GM21515 (cell line): ENCODE measurements around the gene JAG2.

ENCODE experiments used
- ATAC-seq: cut with Tn5 transposase; IDR thresholded peaks from one replicate; pipeline ENCODE4 v1.9.1; 2021; ENCODE audit not compliant: unreplicated experiment

Gene JAG2

DNA sequence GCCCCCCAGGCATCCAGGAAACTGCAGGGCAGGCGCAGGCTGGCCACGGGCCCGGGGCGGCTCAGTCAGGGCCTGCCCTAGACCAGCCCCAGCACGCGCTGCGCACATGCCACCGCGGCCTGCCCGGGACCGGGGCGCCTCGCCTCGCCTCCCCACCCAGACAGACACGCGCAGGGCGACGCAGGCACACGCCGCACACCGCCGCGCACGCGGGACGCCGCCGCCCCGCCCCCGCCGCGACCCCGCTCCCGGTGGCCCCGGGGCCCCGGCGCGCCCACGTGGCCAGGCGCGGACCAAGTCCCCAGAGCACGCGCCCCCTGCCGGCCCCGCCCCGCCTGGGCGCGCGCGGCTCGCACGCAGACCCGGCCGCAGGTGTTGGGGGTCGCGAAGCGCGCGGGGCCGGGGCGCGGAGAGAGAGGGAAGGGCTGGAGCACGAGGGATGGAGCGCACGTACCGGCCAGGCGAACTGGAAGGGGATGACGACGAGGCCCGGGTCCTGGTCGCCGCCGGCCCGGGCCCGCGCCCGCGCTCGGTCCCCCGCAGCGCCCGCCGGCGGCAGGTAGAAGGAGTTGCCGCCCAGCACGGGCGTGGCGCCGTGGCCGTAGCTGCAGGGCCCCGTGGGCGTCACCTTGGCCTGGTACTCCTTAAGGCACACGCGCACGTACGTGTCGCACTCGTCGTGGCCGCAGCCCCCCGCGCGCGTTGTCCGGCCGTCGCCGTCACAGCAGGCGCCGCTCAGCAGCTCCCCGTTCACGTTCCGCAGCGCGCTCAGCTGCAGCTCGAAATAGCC, 1.1 kb downstream of the JAG2 start:
- ATAC-seq, result no peak

DNA sequence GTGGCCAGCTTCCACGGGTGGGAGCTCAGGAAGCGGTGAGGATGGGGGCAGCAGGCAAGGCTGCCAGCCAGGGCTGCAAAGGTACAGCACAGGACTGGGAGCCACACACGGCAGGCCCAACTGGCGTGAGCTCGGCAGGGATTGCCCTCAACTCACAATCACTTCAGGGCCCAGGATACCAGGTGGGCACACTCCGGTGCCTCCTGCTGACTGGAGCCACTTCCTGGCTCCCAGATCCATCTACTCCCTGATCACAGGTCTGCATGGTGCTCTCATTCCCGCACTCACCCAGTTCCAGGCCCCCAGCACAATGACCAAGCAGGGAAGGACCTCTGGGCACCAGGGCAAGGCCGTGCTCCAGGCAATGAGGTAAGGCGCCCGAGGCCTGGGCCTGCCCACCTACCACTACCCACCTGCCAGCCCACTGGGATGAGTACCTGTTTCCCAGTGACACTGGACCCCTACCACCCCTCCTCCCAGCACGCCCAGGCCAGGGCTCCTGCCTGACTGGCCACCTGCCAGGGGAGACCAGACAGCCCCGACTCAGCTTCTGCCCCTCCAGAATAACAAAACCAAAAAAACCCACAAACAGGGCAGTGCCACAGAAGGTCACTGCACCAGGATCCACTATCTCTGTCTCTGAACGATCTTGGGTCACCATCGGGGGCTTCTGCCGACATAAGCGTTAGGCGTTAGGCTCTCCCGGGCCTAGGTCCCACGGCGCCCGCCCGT, 1.8 kb downstream of the JAG2 start:
- ATAC-seq, result no peak

DNA sequence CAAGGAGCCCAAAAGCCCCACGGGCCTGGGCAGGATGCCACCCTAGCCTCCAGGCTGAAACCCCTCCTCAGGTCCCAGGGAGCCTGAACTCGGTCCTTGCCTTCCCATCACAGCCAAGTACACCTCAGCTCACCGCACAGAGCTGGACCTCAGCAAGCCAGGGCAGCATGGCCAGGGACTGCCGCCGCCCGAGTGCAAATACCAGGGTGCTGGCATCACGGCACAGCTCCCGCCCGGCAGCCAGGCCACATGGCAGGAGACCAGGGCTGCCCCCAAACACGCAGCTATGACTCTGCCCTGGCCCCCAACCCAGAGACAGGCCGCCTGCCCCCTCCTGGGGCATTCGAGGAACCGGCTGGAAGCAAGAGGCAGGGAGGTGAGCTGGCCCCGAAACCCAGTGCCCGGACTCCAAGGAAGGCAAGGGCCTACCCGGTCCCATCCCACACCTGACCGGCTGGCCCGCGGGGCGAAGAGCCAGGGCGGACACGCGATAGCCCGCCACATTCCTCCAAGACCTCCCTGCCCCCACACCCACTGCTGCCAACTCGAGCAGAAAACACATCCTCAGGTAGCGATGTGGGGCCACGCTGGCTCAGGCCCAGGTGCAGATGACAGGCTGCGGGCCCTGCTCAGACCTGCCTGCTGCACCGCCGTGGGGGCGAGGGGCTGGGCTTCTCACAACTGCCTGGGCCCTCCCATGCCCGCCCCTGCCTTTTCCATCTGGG, 2.7 kb downstream of the JAG2 start:
- ATAC-seq, result no peak

DNA sequence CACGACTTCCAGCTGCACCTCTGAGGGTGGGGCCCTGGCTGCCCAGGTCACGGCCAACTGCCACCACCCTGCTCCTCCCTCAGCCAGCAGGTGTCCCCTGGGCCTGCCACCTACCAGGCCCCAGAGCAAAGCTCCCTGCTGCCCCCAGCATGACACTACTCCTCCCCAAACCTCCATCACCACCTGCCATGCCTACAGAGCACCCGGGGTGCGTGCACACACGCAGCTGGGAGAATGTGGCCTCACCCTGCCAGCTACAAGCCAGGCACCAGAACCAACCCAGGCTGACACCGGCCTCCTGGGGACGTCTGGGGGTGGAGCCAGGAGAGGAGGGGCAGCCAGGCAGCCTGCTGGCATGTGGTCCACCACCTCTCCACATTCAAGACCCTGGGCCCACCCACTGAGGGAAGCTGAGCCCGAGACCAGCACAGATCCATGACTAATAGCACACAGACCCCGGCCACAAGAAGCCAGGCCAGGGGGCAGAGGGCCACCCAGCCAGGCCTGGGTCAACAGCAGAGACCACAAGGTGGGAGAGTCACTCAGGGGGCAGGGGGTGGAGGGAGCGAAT, 3.4 kb downstream of the JAG2 start:
- ATAC-seq, result no peak

DNA sequence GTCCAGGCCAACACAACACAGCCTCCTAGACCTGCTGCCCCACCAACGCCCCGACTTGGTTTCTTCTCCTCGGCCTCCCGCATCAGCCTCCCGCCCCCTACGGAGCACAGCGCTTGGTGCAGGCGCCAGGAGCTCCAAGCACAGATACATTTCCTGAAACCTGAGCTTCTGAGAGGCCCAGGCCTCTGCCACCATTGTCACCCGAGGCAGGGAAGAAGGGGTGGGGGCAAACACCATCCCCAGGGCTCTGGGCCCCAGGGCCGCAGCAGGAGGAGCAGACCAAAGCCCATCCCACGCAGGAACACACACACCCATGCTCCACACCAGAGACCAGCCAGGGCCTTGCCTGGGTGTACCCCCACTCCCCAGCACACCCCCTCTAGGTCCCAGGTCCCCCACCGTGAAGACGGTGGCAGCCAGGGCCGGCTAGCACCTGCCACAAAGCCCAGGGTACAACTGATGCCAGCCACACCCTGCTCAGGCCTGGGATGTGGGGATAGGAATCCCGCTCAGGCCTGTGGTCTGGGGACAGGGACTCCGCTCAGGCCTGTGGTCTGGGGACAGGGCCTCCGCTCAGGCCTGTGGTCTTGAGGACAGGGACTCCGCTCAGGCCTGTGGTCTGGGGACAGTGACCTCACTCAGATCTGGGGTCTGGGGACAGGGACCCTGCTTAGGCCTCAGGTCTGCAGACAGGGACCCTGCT, 5.4 kb downstream of the JAG2 start:
- ATAC-seq, result no peak

DNA sequence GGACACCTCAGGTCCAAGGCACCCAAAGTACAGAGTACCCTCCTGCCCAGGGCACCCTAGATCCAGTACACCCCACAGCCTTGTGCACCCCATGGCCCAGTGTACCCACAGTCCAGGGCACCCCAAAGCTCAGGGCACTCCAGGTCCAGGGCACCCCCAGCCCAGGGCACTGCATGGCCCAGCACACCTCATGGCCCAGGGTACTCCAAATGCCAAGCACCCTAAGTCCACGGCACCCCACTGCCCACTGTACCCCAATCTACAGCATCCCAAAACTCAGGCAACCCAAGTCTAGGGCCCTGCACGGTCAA, 6.0 kb downstream of the JAG2 start:
- no peak for ATAC-seq

DNA sequence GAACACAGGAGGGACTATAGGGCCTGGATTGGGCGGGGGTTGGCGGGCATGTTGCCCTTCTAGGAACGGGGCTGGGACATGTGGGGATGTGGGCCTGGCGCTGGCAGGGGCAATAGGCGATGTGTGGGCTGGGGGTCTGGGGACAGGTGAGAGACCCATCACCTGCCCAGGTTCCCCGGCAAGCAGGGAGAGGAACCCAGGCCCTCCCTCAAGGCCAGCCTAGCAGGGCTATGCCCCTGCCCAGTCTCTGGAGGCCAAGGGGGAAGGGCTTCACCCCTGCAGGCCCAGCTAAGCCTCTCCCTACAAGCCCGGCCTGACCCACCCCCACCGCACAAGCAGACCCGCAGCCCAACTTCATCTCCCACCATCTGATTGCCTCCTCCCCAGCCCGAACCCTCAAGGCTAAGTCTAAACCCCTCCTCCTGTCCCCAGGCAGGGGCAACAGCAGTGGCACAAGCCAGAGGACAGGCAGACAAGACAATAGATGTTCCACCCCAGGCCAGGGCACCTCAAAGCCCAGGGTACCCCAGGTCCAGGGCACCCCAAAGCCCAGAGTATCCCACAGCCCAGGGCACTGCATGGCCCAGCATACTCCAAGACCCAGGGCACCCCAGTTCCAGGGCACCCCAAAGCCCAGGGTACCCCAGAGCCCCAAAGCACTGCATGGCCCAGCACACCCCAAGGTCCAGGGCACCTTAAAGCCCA, 6.5 kb downstream of the JAG2 start:
- ATAC-seq, result no peak

DNA sequence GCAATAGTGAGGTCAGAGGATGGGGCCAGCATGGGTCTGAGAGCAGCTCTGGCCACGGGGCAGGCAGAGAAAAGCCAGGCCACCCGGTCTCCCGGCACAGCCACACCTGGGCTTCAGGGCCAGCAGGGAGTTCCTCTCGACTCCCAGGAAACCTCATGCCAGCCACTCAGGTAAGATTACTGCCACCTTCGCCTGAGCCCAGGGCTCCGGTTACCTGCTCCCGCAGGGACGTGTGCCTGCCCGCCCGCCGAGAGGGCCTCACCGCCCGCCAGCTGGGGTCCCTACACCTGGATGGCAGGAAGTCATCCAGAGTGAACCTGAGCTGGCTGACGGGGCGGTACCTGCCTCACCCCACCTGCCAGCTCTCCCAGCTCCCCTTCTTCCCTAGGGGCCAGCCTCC, 7.3 kb downstream of the JAG2 start:
- no peak for ATAC-seq

DNA sequence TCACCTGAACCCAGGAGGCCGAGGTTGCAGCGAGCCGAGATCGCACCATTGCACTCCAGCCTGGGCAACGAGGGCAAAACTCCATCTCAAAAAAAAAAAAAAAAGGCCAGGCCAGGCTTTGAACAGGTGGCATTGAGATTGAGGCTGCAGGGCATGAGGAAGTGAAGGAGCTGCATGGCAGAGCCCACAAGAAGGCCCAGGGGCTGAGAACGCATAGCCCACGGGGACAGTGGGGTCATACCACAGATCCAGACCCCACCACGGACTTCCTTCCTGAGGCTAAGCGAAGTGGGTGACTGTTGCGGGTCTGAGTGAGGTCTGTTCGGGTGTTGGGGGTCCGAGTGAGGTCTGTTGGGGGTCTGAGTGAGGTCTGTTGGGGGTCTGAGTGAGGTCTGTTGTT, 7.8 kb downstream of the JAG2 start:
- no peak for ATAC-seq

DNA sequence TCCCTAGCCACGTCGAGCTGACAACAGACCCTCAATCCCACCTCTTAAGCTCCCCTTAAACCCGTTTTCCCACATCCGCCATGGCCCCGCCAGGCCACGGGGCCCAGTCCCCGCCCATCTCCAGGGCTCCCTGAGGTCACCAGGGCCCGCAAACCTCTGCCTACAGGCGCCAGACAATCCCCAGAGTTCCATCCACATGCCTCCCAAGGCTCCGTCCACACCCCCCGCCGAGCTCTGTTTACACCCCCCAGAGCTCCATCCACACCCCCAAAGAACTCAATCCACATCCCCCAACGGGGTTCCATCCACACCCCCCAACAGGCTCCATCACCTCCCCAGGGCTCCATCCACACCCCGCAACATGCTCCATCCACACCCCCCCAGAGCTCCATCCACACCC, 9.2 kb downstream of the JAG2 start:
- no peak for ATAC-seq

DNA sequence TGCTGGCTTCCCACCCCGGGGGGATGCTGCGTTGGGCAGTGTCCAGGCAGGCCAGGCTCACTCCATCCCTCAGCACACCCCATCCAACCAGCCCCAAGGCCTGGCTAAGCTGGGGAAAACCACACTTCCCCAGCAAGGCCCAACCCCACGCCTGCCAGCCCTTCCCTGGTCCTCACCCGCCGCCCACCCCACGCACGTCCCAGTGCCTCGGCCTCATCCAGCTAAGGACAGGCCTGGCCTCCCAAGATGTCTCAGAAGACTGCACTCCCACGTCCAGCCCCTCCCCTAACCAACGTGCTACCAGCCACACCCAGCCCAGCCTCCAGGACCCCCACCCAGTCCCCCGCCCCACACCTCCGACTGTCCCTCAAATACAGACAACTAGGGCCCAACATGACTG, 9.8 kb downstream of the JAG2 start:
- no peak for ATAC-seq

DNA sequence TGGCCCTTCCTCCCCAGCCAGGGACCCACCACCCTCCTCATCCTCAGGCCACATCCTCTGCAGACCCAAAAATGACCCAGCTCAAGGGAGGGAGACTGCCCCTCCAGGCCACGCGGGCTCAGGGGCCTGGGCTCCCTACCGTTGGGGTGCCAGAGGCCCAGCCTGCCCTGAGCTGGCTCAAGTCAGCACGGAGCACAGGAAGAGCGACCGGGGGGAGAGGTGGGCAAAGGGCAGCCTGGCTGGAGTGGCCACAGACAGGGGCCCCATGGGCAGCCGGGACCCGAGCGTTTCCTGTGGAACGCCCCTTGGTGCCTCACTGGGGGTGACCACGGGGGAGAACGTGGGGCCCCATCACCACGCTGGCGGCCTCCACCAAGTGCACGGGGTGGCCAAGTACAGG, 10.7 kb downstream of the JAG2 start:
- ATAC-seq, result no peak

DNA sequence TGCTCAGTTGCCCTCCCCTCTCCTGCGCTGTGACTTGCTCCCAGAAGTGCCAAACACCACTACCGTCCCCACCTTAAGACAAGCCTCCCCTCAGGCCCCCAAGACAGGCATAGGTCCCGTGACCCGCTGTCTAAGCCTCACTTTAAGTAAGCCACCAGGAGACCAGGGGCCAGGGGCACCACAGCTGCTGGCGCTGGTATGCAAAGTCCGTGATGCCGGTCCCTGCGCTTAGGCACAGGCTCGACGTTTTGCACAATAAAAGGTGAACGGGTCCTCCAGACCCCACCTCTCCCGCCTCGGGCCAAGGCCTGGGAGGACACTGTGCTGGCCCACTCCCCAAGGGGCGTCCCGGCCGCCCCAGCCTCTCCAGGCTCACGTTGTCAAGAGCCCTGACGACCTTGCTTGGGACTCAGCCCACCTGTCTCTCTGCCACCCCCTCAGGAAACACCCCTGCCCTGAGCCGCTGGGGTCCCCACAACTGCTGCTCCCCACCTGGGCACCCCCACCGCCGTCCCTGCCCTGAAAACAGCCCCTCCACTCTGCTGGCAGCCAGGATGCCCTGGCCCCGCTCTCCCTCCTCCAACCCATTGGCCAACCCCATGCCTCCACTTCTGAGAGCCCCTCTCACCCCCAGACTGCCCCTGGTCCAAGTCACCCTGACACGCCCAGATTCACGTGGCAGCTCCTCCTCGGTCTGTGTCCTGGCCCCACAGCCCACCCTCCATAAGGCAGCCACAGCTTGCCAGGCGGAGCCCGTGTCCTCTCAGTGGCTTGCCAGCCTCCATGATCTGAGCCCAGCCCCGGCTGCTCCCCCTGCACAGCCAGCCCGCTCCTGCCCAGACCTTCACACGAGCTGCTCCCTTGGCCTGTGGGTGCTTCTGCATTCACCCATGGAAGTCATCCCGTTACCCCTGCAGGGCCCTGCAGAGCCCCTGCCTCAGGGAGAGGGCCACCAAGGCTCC, 11.9 kb downstream of the JAG2 start:
- ATAC-seq, result no peak

DNA sequence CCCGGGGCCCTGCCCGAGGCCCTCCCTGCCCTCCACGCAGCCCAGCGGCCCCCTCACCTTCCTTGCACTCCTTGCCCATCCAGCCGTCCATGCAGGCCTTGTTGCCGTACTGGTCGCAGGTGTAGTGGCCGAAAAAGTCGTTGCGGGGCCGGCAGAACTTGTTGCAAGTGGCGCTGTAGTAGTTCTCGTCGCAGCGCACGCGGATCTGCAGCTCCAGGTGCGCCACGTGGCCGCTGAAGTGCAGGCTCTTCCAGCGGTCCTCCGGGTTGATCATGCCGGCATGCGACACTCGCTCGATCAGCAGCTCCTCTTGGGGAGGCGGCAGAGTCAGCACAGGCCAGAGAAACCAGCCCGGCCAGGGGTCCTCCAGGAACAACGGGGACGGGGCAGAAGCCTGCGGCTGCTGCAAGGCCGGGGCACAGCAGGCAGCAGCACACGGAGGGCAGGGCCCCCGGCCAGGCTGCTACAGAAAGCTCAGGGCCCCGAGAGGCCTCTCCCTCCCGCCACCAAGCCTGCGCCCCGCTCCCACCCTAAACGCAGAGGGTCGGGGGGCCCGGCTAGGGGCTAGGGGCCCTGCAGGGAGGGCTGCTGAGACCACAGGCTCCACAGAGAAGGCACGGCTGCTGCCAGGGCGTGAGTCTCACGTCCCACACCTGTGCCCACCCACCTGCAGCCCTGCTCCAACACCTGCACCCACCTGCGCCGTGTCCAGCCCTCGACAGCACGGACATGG, 12.7 kb downstream of the JAG2 start:
- no peak for ATAC-seq

DNA sequence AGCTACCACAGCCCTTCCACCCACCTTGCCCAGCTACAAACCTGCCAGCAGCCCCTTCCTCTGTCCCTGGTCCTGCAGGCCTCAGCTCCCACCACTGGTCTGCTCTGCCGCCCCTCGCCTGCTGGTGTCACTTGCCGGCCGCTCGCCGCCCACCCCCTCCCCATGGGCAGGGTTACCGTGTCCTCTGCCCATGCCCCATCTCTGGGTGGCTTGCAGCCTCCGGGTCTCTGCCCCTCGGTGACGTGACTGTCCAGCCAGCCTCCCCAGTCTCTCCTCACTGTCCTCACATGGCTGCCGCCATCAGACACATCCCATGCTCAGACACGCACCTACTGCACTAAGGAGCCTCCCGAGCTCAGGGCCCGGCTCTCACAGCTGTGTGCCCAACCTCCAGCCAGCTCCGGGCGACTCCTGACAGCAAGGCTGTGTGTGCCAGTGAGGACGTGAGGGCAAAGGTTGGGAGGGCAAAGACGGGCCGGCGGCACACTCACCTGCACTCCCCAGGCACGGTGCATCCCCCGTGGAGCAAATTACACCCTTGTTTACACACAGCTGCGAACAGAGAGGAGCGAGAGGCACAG, 13.4 kb downstream of the JAG2 start:
- ATAC-seq, result no peak

DNA sequence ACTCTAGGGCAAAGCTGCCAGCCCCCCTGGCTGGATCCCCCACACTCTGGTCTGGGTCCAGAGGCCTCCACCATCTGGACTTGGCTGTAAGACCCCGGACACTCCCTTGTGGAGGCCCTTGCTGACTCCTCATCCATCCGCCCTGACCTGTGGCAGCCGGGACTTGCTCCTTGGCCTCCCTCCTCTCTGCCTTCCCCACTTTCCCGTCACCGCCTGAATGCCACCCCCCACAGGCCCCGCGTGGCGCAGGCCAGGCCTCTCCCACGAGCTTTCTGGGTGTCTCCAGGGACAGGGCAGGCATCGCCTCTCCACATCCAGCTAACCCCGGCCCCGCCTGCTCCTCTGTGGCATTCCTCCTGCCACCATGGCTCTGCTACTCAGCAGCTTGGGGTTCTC, 14.1 kb downstream of the JAG2 start:
- no peak for ATAC-seq

DNA sequence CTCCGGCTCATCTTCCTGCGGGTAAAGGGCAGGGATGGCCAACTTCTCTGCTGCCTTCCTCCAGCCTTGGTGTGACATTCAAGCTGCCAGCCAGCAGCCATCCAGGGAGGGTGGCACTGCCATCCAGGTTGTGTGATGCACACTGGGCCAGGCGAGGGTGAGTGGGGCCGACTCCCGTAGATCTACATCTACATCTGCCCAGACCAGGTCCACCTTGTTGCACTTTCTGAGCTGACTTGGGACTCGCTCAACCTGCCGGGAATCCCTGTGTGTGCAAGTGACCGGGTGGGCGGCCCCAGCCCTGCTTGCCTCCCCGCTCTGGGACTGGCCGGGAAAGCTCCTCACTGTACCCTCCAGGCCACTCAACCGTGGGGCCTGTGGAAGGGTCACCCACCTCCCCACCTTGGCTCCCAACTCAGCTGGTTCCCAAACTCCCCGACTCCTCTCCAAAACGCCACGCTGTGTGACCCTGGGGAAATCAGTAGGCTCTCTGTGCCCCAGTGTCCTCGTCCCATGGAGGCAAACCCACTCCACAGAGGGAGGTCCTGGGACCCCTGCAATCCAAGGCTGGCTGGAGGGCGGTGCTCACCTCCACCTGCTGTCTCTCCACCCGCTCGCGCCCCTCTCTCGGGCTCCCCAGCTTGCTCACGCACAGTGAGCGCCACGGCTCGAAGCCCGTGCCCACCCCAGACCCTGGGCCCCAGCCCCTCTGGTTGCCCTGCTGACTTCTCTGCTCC, 14.7 kb downstream of the JAG2 start:
- ATAC-seq, result no peak

DNA sequence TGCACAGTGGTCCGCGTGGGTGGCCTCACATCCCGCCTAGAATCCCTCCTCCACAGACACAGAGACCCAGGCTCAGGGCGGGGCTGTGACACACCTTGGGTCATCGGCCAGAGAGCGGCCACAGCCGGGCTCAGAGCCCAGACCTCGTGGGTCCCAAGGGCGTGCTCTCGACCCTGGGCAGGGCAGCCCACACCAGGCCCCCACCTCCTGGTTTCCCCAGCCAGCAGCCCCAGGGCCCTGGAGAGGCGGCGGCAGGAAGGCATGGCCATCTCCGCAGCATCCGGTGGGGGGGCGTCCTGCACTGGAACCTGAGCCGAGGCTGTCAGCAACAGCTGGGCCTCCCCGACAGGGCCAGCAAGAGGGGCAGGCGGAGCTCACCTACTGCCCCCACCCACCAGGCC, 15.2 kb downstream of the JAG2 start:
- ATAC-seq, result no peak
